GM12878 (cell line): ENCODE measurements around the gene TPRX1. TPM values are rescaled to one million over a fixed set of nuclear protein-coding genes. Genes with fewer than 3 reads are reported as not detected.
"Not testable (repeated sequence)": the region's sequence is repeated elsewhere in the genome, so short reads cannot be mapped to it uniquely, and the experiment has no call there.

Experiments
- ATAC-seq: fragments of 200-7000 bp; cut with Tn5 transposase; 3 replicates; pipeline ENCODE4 v1.9.1; 2020; ENCODE audit warnings: mild to moderate bottlenecking, moderate library complexity
- BruUV-seq: library from RNA; stranded (reverse); fragments of 400-500 nt; replicated peaks from 2 replicates; lab custom pipeline; 2021; lab: Mats Ljungman, UMichigan
- CTCF ChIA-PET: fragments of 300-600 bp; sonication (Branson Sonifier 250); formaldehyde crosslinking; extraction: SDS; loops from one replicate; lab custom pipeline; 2021; ENCODE audit warnings: inconsistent platforms; lab: Yijun Ruan, JAX
- POLR2A ChIA-PET: fragments of 350-600 bp; formaldehyde crosslinking; extraction: SDS; loops from one replicate; lab custom pipeline; 2021; ENCODE audit warnings: inconsistent platforms; lab: Charles Lee
- RAD21 ChIA-PET: fragments of 300-600 bp; sonication (Branson Sonifier 250); formaldehyde crosslinking; loops from one replicate; lab custom pipeline; 2023; ENCODE audit warnings: antibody characterized with exemption; ENCODE audit not compliant: unreplicated experiment; lab: Charles Lee
- SMC1A ChIA-PET: fragments of 300-600 bp; sonication (Branson Sonifier 250); formaldehyde crosslinking; loops from one replicate; lab custom pipeline; 2023; ENCODE audit not compliant: unreplicated experiment, uncharacterized antibody; lab: Charles Lee
- DNase-seq: peaks from one replicate; pipeline ENCODE4 v3.0.0-alpha.2; 2011; ENCODE audit warnings: low read depth, low spot score
- FAIRE-seq: peaks from 3 replicates; lab custom pipeline; 2011; peaks lifted over from hg19 to GRCh38; lab: Jason Lieb, UNC
- H2AFZ ChIP-seq: 2 replicates; pipeline ENCODE4 v1.6.0; 2011; ENCODE audit warnings: low read depth, low read length, control low read depth; ENCODE audit not compliant: control insufficient read depth
- H3K27ac ChIP-seq: 2 replicates; pipeline ENCODE4 v1.5.1; 2011; ENCODE audit warnings: control low read depth; ENCODE audit not compliant: control insufficient read depth, insufficient read depth
- H3K27me3 ChIP-seq, 2 experiments: replicated peaks in 1 of 2; 2 replicates each; pipeline versions ENCODE4 v1.6.0 to v1.6.1; 2011; ENCODE audit warnings: low read length in 1 of 2; ENCODE audit not compliant: control insufficient read depth in 2 of 2, insufficient read depth in 2 of 2
- H3K36me3 ChIP-seq, 2 experiments: 2 replicates each; pipeline ENCODE4 v1.5.1; 2011; ENCODE audit warnings: low read length in 1 of 2; ENCODE audit not compliant: control insufficient read depth in 2 of 2, insufficient read depth in 2 of 2
- H3K4me1 ChIP-seq: 2 replicates; pipeline ENCODE4 v1.6.1; 2011; ENCODE audit warnings: mild to moderate bottlenecking, low read length, moderate library complexity, mixed read lengths; ENCODE audit not compliant: control insufficient read depth, insufficient read depth
- H3K4me2 ChIP-seq: 2 replicates; pipeline ENCODE4 v1.6.0; 2011; ENCODE audit warnings: control low read depth; ENCODE audit not compliant: control insufficient read depth, insufficient read depth
- H3K4me3 ChIP-seq: fragments of 200-600 bp; sonication (generic); 2 replicates; pipeline ENCODE4 v1.5.1; 2016
- H3K79me2 ChIP-seq: 2 replicates; pipeline ENCODE4 v1.6.0; 2011; ENCODE audit warnings: low read length; ENCODE audit not compliant: control insufficient read depth, insufficient read depth
- H3K9ac ChIP-seq: 2 replicates; pipeline ENCODE4 v1.8.0; 2011; ENCODE audit warnings: low read length, control low read depth, mixed read lengths; ENCODE audit not compliant: control insufficient read depth, insufficient read depth
- H3K9me3 ChIP-seq: replicated peaks from 3 replicates; pipeline ENCODE4 v1.5.1; 2011; ENCODE audit warnings: mild to moderate bottlenecking, low read length; ENCODE audit not compliant: control insufficient read depth, insufficient read depth
- H4K20me1 ChIP-seq: 2 replicates; pipeline ENCODE4 v1.6.0; 2011; ENCODE audit not compliant: control insufficient read depth, insufficient read depth
- ASH2L ChIP-seq: fragments of 300-600, 200-600 bp; sonication (generic); IDR thresholded peaks from 2 replicates; pipeline ENCODE4 v1.6.1; 2017; ENCODE audit warnings: low read depth, mild to moderate bottlenecking, borderline replicate concordance
- WGBS: methylation state at CpG from one replicate; pipeline ENCODE4 v1.1.6; 2016; ENCODE audit warnings: low lambda C conversion rate; ENCODE audit not compliant: insufficient replicate concordance, insufficient coverage; ENCODE audit errors: missing lambda C conversion rate; 5-methylcytosine and 5-hydroxymethylcytosine counted together
- in situ Hi-C: fragments of 300-500 bp; cut with MboI; formaldehyde crosslinking; loops from 9 replicates; pipeline ENCODE4 v1.14.3; 2018; ENCODE audit warnings: mixed read lengths
- intact Hi-C: fragments of 100-400 bp; cut with micrococcal nuclease; formaldehyde crosslinking; loops from one replicate; pipeline ENCODE4 v1.14.2; 2022; ENCODE audit not compliant: unreplicated experiment
- polyA plus RNA-seq, 11 experiments: library from polyadenylated mRNA; depleted of rRNA in 4 of 11; unstranded in 6 of 11; stranded (reverse) in 5 of 11; fragments of >200 nt; fragmentation: Nextera tagmentation in 4 of 11; fragmentation: Illumina TruSeq in 1 of 11; extraction: Ambion mirVana in 4 of 11; extraction: Trizol in 1 of 11; gene quantifications; 1 replicate in 1 of 11; 2 replicates in 10 of 11; pipeline versions ENCODE4 v1.2.1 to v1.2.3, GENCODE V29; 2011 to 2016; ENCODE audit warnings: inconsistent platforms in 2 of 11, missing spikeins in 2 of 11, low read depth in 1 of 11
- total RNA-seq, 4 experiments: library from RNA; depleted of rRNA in 3 of 4; stranded (reverse); fragments of >200 nt in 3 of 4; fragmentation: Illumina TruSeq in 1 of 4; extraction: Trizol in 1 of 4; gene quantifications; 2 replicates each; pipeline versions ENCODE4 v1.2.1 to v1.2.3, GENCODE V29; 2013 to 2021

TPRX1 gene
- total and polyA plus RNA-seq, 10 of the 15 experiments (the other 5 are each of a cell fraction or from before 2014, with no cell fraction given): not detected

GRCh38 chr19:47776568-47776967, 27.8 kb downstream of the TPRX1 start:
- Histone ChIP-seq H3K9ac (no peak overlapping the region), H2AFZ (no peak overlapping the region), H3K9me3 (no peaks in the 10 kb centered on the region), H3K4me3 (no peak overlapping the region), H3K4me2 (no peak overlapping the region), H3K4me1 (peaks cover 6% of the 10 kb centered on the region), H4K20me1 (no peaks in the 10 kb centered on the region), H3K36me3 (no peaks in the 10 kb centered on the region; a peak in 1 of 4 replicates), H3K27me3 (no peaks in the 10 kb centered on the region), H3K27ac (no peak overlapping the region), H3K79me2 (peaks cover 18% of the 10 kb centered on the region)
- TF ChIP-seq ASH2L: no peak
- RAD21 ChIA-PET: interaction anchor here (0.6 kb wide), 1 partner anchor 306 kb away, joined by 3 read pairs; no protein-coding TSS in a partner anchor
- no TSS peak for BruUV-seq
- DNase-seq (no peak), FAIRE-seq (no peak), ATAC-seq (no peak)
- POLR2A ChIA-PET: interaction anchor here (0.6 kb wide), 1 partner anchor 13 kb away, joined by 3 read pairs; no protein-coding TSS in a partner anchor
- in situ Hi-C loops: no loop called here
- SMC1A ChIA-PET: no interaction called here
- CTCF ChIA-PET: interaction anchor here (0.8 to 2.0 kb wide), 2 partner anchors 10 to 13 kb away, joined by 4 to 7 read pairs; no protein-coding TSS in a partner anchor
- intact Hi-C loops: no loop called here
- WGBS: 47% methylated on average over 4 of the region's 4 CpGs

GRCh38 chr19:47771291-47771690, 33.1 kb downstream of the TPRX1 start:
- ATAC-seq, H2AFZ ChIP-seq, H3K4me1 ChIP-seq, RAD21 ChIA-PET, H3K9ac ChIP-seq, H3K4me3 ChIP-seq, DNase-seq, CTCF ChIA-PET, BruUV-seq, H3K27ac ChIP-seq, H3K79me2 ChIP-seq, POLR2A ChIA-PET, H3K9me3 ChIP-seq, intact Hi-C loops, FAIRE-seq, H3K36me3 ChIP-seq, H4K20me1 ChIP-seq, in situ Hi-C loops, H3K27me3 ChIP-seq, H3K4me2 ChIP-seq: not testable (repeated sequence)
- SMC1A ChIA-PET: interaction anchor here (0.7 kb wide), 1 partner anchor 24 kb away, joined by 3 read pairs; no protein-coding TSS in a partner anchor
- 13% methylated on average over 6 of the region's 6 CpGs for WGBS
